Prostate gland (tissue), 2 donors: Measurements from ENCODE around the gene HTRA2. TPM values are rescaled to one million over a fixed set of nuclear protein-coding genes. Genes with fewer than 3 reads are reported as not detected.

ENCODE experiments used
- DNase-seq: peaks from one replicate; pipeline ENCODE4 v3.0.0-alpha.2; 2019; ENCODE audit warnings: low spot score
- H3K27ac ChIP-seq, 2 donors: fragments of 200-600 bp; sonication (generic); 2 replicates each; pipeline ENCODE4 v1.5.1; 2017 to 2019
- H3K27me3 ChIP-seq: fragments of 200-600 bp; sonication (generic); replicated peaks from 2 replicates; pipeline ENCODE4 v1.5.1; 2019; ENCODE audit not compliant: insufficient read depth
- H3K36me3 ChIP-seq, 2 donors: fragments of 200-600 bp; sonication (generic); 1 replicate in 1 of 2; 2 replicates in 1 of 2; pipeline versions ENCODE4 v1.5.1 to v1.8.1; 2017 to 2019
- H3K4me1 ChIP-seq: fragments of 200-600 bp; sonication (generic); replicated peaks from 2 replicates; pipeline ENCODE4 v1.5.1; 2019
- H3K4me3 ChIP-seq, 2 donors: fragments of 200-600 bp; sonication (generic); 2 replicates each; pipeline ENCODE4 v1.5.1; 2017 to 2019
- H3K9me3 ChIP-seq: fragments of 200-600 bp; sonication (generic); 2 replicates; pipeline ENCODE4 v1.5.1; 2017
- CTCF ChIP-seq, 4 experiments: fragments of 200-600 bp in 2 of 4; fragments of 450-650 bp in 2 of 4; sonication (generic) in 2 of 4; IDR thresholded peaks; 1 replicate in 3 of 4; 2 replicates in 1 of 4; pipeline ENCODE4 v1.5.1; 2016 to 2019; ENCODE audit warnings: antibody characterized with exemption in 4 of 4, mild to moderate bottlenecking in 2 of 4, moderate library complexity in 2 of 4
- POLR2A ChIP-seq: fragments of 450-650 bp; IDR thresholded peaks from one replicate; pipeline ENCODE4 v1.6.1; 2016; ENCODE audit warnings: antibody characterized with exemption, mild to moderate bottlenecking
- POLR2AphosphoS5 ChIP-seq: sonication (generic); formaldehyde crosslinking; IDR thresholded peaks from one replicate; pipeline ENCODE4 v1.6.1; 2017; ENCODE audit warnings: antibody characterized with exemption
- WGBS: methylation state at CpG from one replicate; pipeline ENCODE4 v1.1.5; 2018; 5-methylcytosine and 5-hydroxymethylcytosine counted together
- intact Hi-C: fragments of 100-400 bp; cut with DNase I; formaldehyde crosslinking; loops from one replicate; pipeline ENCODE4 v1.14.2; 2022
- total RNA-seq, 2 donors: library from RNA; depleted of rRNA; stranded (reverse); fragments of >200 nt; gene quantifications; one replicate each; pipeline ENCODE4 v1.1.0, GENCODE V29; 2016

HTRA2 gene
- total RNA-seq, 2 donors from 2014 or later: 19.1 to 37.9 TPM

GRCh38 chr2:74493546-74493945 is 36.2 kb upstream of the HTRA2 start:
- H3K27ac ChIP-seq: no peak overlapping the region
- DNase-seq: no peak
- no peak overlapping the region for H3K4me3 ChIP-seq
- TF ChIP-seq POLR2A: no peak
- no peak for TF ChIP-seq POLR2AphosphoS5
- no peak for TF ChIP-seq CTCF (IDR thresholded peaks at IDR 0.05)
- H3K36me3 ChIP-seq: peaks cover 17 to 24% of the 10 kb centered on the region in 2 donors
- WGBS: 92% methylated on average over 3 of the region's 3 CpGs
- H3K27me3 ChIP-seq: peaks cover 5% of the 10 kb centered on the region
- intact Hi-C loops: no loop called here
- no peaks in the 10 kb centered on the region for H3K9me3 ChIP-seq
- no peaks in the 10 kb centered on the region for H3K4me1 ChIP-seq

GRCh38 chr2:74495440-74495839 is 34.3 kb upstream of the HTRA2 start:
- intact Hi-C loops: no loop called here
- Histone ChIP-seq H3K9me3 (no peaks in the 10 kb centered on the region), H3K4me1 (no peaks in the 10 kb centered on the region), H3K27me3 (peaks cover 16% of the 10 kb centered on the region), H3K4me3 (no peak overlapping the region), H3K36me3 (peaks cover 17 to 24% of the 10 kb centered on the region in 2 donors), H3K27ac (no peak overlapping the region)
- WGBS: 100% methylated on average over 1 of the region's 1 CpG
- no peak for DNase-seq
- TF ChIP-seq POLR2AphosphoS5: no peak
- no peak for TF ChIP-seq POLR2A
- TF ChIP-seq CTCF (IDR thresholded peaks at IDR 0.05): no peak

GRCh38 chr2:74496997-74497776 is 32.5 kb upstream of the HTRA2 start:
- WGBS: 58% methylated on average over 19 of the region's 19 CpGs
- TF ChIP-seq CTCF (IDR thresholded peaks at IDR 0.05): no peak
- no peak for TF ChIP-seq POLR2AphosphoS5
- no peak for TF ChIP-seq POLR2A
- Histone ChIP-seq H3K27ac (no peak overlapping the region), H3K4me1 (no peaks in the 10 kb centered on the region), H3K4me3 (no peak overlapping the region), H3K36me3 (peaks cover 8 to 9% of the 10 kb centered on the region in 2 donors), H3K27me3 (peaks cover 16% of the 10 kb centered on the region), H3K9me3 (no peaks in the 10 kb centered on the region)
- DNase-seq: no peak
- intact Hi-C loops: no loop called here

- Histone ChIP-seq H3K4me1 (no peaks in the 10 kb centered on the region), H3K27ac (no peak overlapping the region), H3K27me3 (peaks cover 18% of the 10 kb centered on the region), H3K36me3 (peaks cover 3 to 5% of the 10 kb centered on the region in 2 donors), H3K9me3 (no peaks in the 10 kb centered on the region), H3K4me3 (peak overlapping the region; percentile 3 to 16)
- TF ChIP-seq CTCF (IDR thresholded peaks at IDR 0.05): no peak
- no peak for TF ChIP-seq POLR2AphosphoS5
- no peak for TF ChIP-seq POLR2A
- WGBS: 4% methylated on average over 53 of the region's 61 CpGs
- intact Hi-C loops: no loop called here
- DNase-seq: no peak
Observed at GRCh38 chr2:74497777-74498499, 31.8 kb upstream of the HTRA2 start.
